ENCODE data around the gene HSPA12B. TPM values are rescaled to one million over a fixed set of nuclear protein-coding genes. Genes with fewer than 3 reads are reported as not detected.

The HSPA12B gene
- total and polyA plus RNA-seq, 9 of the 15 experiments (the other 6 are each of a cell fraction or from before 2014, with no cell fraction given), result 0.03 to 0.07 TPM; not detected in 7

DNA sequence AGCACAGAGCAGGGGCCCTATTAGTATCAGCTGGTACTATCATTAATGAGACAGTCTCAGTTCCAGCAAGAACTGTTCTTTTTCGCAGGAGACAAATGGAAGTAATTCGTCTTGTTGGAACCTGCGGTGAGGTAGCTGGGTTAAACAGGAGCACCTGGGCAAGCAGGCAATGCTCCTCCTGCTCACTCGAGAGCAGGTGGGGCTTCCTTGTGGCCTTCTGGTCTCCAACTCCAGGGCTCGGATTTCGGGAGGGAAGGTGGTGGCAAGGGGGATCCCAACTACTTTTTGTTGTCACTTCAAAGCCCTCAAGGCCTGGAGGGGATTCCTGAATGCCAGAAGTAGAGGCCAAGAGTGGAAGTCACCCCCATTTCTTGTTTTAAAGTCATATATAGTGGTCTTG is 50.1 kb downstream of the HSPA12B start:
- no peak overlapping the region for H2AFZ ChIP-seq (ENCODE audit: low read depth, low read length)
- intact Hi-C loops (cut with micrococcal nuclease) (loop anchor here (10.0 kb wide), 2 partner anchors 108 to 412 kb away; no protein-coding TSS in a partner anchor), in situ Hi-C loops (cut with MboI) (no loop called here)
- H3K9ac ChIP-seq (ENCODE audit: insufficient read depth in 1 of 2, low read depth in 2 of 2, low read length in 2 of 2), result peak overlapping the region in 1 of 2 experiments; percentile 35; a peak in 1 of 4 replicates
- H3K36me3 ChIP-seq (ENCODE audit: control insufficient read depth, insufficient read depth, low read length), result peaks cover 21% of the 10 kb centered on the region; the same call in 1 of the 3 replicates
- H4K20me1 ChIP-seq (replicated peaks; ENCODE audit: control insufficient read depth, insufficient read depth, low read length), result peaks cover 6% of the 10 kb centered on the region
- POLR2A ChIA-PET, result interaction anchor here (0.7 to 1.7 kb wide), 3 partner anchors 15 to 85 kb away, joined by 3 to 4 read pairs (median 3); partner anchors contain the start of gene ADISSP
- H3K4me3 ChIP-seq, result no peak overlapping the region
- CTCF ChIA-PET (ENCODE audit: low intra/inter-chr PET ratio), result no interaction called here
- peaks cover 31% of the 10 kb centered on the region for H3K79me2 ChIP-seq (ENCODE audit: control insufficient read depth, insufficient read depth, low read length)
- H3K9me3 ChIP-seq (replicated peaks; ENCODE audit: control insufficient read depth, insufficient read depth, low read depth, low read length), result no peaks in the 10 kb centered on the region
- TF ChIP-seq, protein P1, sequence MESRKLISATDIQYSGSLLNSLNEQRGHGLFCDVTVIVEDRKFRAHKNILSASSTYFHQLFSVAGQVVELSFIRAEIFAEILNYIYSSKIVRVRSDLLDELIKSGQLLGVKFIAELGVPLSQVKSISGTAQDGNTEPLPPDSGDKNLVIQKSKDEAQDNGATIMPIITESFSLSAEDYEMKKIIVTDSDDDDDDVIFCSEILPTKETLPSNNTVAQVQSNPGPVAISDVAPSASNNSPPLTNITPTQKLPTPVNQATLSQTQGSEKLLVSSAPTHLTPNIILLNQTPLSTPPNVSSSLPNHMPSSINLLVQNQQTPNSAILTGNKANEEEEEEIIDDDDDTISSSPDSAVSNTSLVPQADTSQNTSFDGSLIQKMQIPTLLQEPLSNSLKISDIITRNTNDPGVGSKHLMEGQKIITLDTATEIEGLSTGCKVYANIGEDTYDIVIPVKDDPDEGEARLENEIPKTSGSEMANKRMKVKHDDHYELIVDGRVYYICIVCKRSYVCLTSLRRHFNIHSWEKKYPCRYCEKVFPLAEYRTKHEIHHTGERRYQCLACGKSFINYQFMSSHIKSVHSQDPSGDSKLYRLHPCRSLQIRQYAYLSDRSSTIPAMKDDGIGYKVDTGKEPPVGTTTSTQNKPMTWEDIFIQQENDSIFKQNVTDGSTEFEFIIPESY (CRISPR knock-in tag; IDR thresholded peaks at IDR 0.05), result no peak
- TF ChIP-seq HDGF (IDR thresholded peaks at IDR 0.05) (no peak), PREB (CRISPR knock-in tag; IDR thresholded peaks at IDR 0.05) (no peak), HBP1 (CRISPR knock-in tag; IDR thresholded peaks at IDR 0.05) (no peak), ATF4 (CRISPR knock-in tag; IDR thresholded peaks at IDR 0.05) (no peak)
- ATAC-seq (no peak), DNase-seq (ENCODE audit: extremely low read depth in 1 of 4, low spot score in 3 of 4) (no peak), FAIRE-seq (no peak)
- H3K27me3 ChIP-seq (ENCODE audit: control insufficient read depth in 2 of 2, insufficient read depth in 2 of 2, low read length in 2 of 2), result no peaks in the 10 kb centered on the region
- no peak overlapping the region for H3K27ac ChIP-seq (ENCODE audit: extremely low read depth, low read depth, low read length)
- BruUV-seq (replicated peaks), result no TSS peak
- H3K4me1 ChIP-seq (replicated peaks in 1 of 2; ENCODE audit: control insufficient read depth in 2 of 2, insufficient read depth in 2 of 2, low read length in 2 of 2), result peaks cover 8 to 50% of the 10 kb centered on the region in 2 experiments; a peak in 3 of 5 replicates
- H3K4me2 ChIP-seq (ENCODE audit: insufficient read depth, low read length), result no peak overlapping the region
- no peaks in the 10 kb centered on the region for H3K9me1 ChIP-seq (ENCODE audit: control insufficient read depth, insufficient read depth, low read length)
- 86% methylated on average over 6 of the region's 6 CpGs for WGBS (ENCODE audit: insufficient coverage, low coverage, missing lambda C conversion rate)

Data from K562 (cell line).